Activated CD8-positive, alpha-beta memory T cell treated with anti-CD3 and anti-CD28 coated beads, Interleukin-2, amount 50 U/mL, for 1 hour (primary cell): ENCODE measurements around the gene ZNF705A.
"Not testable (repeated sequence)": the region's sequence is repeated elsewhere in the genome, so short reads cannot be mapped to it uniquely, and the experiment has no call there.

Experiments used
- DNase-seq: peaks from one replicate; pipeline ENCODE4 v3.0.0-alpha.2; 2020; ENCODE audit errors: extremely low read depth

ZNF705A gene

DNA sequence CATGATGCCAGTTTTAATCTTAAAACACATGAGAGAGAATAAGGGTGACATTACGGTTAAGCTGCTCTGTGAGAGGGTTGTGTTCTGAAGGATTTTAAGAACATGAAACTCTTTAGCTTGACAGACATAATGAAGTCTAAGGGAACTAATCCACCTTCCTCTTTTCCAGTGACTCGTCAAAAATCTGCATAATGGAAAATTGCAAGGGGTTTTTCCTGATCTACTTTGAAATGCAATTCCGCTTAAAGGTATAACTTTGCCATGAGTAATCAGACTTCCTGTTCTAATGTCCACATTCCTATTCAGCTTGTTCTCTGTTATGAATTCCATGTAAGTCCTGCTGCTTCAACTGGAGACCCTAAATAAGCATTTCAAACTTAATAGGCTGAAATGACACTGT is at the start of gene ZNF705A:
Gene ZNF705A (plus strand): TSS at position 171 of the 400 bp plus-strand sequence. CDS start 15,611 bp downstream, outside the sequence.
- DNase-seq = no peak

DNA sequence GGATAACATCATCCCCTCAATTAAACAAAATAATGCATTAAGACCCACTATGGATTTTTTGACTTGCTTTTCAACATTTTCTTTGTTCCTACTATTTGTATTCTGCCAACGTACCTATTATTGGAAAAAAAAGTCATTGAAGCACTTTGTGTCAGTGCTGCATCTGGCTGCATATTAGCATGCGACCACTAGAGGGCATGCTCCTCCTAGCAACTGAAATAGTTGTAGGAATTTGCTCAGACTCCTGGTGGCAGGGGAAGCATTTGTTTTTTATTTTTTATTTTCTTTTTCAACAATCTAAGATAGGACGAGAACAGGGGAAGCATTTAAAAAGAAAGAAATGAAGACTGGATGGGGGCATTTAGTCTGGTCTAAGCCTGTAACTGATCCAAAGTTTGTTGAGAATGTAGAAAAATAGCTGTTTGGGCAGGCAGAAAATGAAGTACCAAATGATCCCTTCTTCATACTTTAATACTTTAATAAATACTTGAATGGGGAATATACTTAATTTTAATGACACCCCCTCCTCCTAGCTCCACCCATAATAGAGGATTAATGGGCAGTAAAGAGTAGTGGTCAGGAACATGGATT is 47.9 kb upstream of the ZNF705A start:
- peak; percentile 57 for DNase-seq

DNA sequence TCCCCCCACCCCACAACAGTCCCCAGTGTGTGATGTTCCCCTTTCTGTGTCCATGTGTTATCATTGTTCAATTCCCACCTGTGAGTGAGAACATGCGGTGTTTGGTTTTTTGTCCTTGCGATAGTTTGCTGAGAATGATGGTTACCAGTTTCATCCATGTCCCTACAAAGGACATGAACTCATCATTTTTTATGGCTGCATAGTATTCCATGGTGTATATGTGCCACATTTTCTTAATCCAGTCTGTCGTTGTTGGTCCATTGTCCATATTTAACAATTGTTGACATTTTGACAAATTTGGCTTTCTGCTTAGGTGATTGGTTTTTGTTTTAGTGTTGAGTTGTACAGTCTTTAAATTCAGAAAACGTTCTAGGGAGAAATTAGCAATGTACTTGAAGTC is 43.7 kb upstream of the ZNF705A start:
- not testable (repeated sequence) for DNase-seq

DNA sequence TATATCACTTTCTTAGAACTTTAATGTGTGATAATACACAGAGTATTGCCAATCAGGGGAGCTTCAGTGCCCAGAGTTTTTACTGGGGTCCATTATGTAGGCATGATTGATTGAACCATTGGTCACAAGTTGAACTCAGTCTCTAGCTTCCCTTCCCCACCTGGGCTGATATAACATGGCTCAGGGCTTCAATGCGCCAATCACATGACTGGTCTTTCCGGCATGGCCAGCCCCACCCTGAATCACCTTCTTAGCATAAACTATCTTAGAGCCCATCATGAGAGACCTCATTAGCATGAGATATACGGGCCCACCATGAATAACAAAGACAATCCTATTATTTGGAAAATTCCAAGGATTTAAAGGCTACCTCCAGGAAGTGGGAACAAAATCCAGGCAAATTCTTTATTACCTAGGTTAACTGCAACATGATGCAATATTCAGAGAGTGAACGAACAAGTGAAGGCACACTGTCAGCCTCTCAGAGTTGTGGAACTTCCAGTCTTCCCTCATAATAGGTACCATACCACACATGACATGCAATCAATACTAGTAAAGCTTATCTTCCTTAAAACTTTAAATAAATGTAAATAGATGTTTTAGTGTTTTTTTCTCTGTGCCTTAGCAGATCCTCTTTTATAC is 36.6 kb upstream of the ZNF705A start:
- DNase-seq = no peak

DNA sequence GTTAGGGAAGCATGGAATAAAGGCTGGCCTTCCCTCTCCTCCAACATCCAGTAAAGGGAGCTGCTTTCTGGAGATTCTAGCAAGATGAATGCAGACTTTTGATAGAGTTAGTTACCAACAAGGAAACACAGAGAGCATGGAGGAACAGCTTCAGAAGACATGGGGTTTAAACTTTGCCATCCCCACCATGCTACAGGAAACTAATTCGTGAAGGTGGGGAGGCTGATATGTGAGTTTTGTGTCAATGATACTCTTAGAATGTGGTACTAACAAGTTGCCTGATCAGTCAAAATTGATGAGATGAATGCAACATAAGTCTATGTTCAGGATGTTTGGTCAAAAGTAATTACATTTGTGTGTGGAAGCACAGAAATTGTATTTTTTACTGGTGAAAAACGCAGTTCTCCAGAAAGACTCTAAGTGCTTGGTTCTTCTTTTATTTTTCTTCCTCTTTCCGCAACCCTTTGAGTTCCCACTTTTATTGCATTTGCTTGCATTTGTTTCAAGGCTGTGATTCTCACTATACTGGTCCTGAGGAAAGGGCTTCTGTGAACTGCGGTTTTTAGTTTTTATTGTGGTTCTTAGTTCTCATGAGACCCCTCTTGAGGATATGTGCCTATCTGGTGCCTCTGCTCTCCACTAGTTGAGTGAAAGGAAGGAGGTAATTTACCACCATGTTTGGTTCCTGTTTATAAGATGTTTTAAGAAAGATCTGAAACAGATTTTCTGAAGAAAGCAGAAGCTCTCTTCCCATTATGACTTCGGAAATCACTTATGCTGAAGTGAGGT is 33.5 kb upstream of the ZNF705A start, which contains the start of gene CLEC4A:
Gene CLEC4A (plus strand): TSS at position 494 of the 789 bp plus-strand sequence. CDS start 262 bp downstream, at position 756.
- DNase-seq = no peak

- DNase-seq = no peak
Measured at GRCh38 chr12:8127138-8127537, 29.7 kb upstream of the ZNF705A start.

- not testable (repeated sequence) for DNase-seq
Measured at GRCh38 chr12:8133636-8134397, 23.0 kb upstream of the ZNF705A start.

DNA sequence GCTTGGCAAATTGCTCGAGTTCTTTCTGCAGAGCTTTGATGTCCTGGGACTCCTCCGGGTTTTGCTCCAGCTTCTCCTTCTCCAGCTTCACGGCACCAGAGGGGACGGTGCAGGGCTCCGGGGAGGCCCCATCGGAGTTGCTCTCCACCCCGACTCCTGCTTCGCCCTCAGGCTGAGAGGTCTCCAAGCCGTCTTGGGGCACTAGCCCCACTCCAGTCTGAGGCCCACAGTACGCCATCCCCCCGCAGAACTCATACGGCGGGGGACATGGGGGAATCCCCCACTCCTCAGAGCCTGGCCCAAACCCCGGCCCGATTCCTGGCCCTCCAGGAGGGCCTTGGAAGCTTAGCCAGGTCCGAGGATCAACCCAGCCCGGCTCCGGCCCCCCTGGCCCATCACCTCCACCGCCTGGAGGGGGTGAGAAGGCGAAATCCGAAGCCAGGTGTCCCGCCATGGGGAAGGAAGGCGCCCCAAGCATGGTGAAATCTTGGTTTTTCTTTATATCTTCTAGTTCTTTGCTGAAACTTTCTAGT is 22.4 kb upstream of the ZNF705A start:
- DNase-seq = not testable (repeated sequence)

GRCh38 chr12:8141647-8142046 is 15.2 kb upstream of the ZNF705A start:
- not testable (repeated sequence) for DNase-seq

DNA sequence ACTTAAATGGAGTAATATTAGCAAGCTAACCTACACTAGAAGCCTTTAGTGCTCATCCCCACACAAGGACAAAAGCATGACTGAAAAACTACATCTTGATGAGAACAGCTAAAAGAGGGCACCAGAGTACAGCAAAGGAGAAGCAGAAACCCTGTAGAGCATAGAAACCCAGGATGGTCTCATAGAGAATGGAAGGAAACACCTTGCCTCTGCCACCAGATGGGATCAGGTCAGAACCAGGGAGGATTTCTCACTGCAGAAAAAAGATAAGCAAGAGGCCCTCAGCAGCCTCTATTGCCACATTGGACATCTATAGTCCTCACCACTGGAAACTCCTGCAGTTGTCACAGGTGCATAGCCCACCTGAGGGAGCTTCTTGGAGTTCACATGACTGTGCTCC is 13.6 kb upstream of the ZNF705A start:
- DNase-seq = no peak

- DNase-seq = no peak
Measured at GRCh38 chr12:8145754-8146441, 10.9 kb upstream of the ZNF705A start.

DNA sequence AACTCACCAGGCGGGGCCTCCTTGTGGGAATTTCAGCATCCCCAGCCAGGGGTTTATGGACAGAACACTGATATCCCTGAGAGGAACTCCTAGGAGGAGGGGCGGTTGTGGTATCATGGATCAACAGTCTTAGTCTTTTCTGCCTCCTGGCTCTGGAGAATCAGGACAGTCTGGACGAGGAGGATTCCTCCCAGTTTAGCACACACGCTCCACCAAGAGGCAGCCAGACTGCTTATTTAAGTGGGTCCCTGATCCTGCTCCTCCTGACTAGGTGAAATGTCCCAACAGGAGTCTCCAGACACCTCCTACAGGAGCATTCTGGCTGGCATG is 10.4 kb upstream of the ZNF705A start:
- no peak for DNase-seq

DNA sequence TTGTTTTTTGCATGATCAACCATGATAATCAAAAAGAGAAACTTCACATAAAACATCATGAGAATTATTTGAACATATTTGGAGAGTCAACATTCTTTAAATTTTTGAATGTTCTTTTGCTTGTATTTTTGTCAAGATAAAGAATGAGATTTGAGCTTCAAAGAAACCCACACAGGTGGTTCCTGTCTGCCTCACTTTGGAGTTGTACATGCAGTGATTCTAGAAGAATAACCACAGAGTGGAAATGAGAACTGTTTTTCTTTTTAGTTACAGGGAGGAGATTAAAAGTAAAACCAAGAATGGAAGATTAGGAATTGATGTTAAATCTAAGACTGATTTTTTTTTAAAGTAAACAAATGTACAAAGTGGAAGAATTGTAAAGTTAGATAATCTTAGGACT is 2.3 kb upstream of the ZNF705A start:
- no peak for DNase-seq

GRCh38 chr12:8156416-8156815 is 399 bp upstream of the ZNF705A start:
- DNase-seq = no peak

DNA sequence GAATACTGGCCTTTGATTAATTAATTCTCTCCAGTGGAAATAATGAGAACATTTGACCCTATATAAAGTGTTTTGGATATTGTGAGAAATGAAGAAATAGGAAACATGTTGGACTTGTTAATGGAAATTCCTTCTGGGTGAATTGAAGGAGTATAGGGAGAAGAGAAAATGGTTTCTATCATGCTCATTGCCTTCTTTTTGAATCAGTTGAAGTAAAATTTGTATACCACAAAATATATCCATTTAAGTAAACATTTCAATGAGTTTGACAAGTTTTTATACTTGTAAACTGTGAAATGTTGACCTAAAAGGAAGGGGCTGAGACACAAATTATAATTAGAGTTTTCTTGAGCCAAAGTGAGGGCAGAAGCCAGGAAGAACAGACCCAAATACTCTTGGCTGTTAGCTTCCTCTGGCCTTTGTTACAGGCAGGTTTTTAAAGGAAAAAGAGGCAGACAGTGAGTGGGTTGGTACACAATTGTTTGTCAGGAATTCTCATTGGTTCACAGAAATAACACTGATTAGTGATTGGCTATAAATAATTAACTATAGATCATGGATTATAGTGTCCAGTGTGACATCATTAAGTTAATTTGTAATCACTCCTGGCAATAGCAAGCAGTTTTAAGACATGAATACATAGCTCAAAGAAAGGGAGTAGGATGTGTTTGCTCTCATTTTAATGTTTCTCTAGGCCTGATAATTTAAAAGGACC is 826 bp downstream of the ZNF705A start:
- DNase-seq = no peak

- not testable (repeated sequence) for DNase-seq
Measured at GRCh38 chr12:8172911-8173310, 16.1 kb downstream of the ZNF705A start.

DNA sequence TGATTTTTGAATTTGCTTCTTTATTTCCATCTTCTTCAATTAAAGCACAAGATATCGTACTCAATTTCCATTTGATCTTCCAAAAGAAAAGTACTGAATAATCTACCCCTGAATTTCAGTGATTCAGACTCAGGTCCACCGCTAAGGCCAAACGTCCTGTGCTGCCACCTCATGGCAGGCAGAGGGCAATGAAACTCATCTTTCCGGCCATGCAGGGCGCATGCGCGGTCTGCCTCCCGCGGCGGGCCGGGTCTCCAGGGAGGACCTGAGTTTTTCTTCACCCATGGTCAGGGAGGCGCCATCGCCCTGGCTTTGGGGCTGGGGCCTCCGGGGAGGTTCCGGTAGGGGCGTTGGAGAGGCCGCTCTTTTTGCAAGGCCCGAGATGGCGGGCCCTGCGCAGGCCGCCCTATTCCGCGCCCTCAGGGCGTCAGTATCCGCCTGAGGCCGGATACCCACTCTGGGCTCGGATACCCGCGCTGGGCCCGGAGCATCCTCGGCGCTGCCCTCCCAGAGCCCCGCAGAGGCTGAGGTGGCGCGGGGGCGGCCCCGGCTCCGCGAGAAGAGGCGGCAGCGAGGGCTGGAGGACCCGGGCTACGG is 23.3 kb downstream of the ZNF705A start:
- DNase-seq = peak; percentile 51

- DNase-seq = not testable (repeated sequence)
Measured at GRCh38 chr12:8181271-8181670, 24.5 kb downstream of the ZNF705A start.

GRCh38 chr12:8182923-8183322 is 26.1 kb downstream of the ZNF705A start:
- DNase-seq = not testable (repeated sequence)

DNA sequence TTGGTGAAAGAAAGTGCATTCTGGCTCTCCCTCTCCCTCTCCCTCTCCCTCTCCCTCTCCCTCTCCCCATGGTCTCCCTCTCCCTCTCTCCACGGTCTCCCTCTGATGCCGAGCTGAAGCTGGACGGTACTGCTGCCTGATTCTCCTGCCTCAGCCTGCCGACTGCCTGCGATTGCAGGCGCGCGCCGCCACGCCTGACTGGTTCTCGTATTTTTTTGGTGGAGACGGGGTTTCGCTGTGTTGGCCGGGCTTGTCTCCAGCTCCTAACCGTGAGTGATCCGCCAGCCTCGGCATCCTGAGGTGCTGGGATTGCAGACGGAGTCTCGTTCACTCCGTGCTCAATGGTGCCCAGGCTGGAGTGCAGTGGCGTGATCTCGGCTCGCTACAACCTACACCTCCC is 26.5 kb downstream of the ZNF705A start:
- DNase-seq = not testable (repeated sequence)
